HFFc6 (cell line): ENCODE measurements around the gene SNX14. TPM values are rescaled to one million over a fixed set of nuclear protein-coding genes. Genes with fewer than 3 reads are reported as not detected.

Experiments used
- DNase-seq: peaks from one replicate; pipeline ENCODE4 v3.0.0-alpha.2; 2018
- H3K27ac Mint-ChIP-seq: 2 replicates; pipeline ENCODE4 v1.8.0; 2020; ENCODE audit warnings: mild to moderate bottlenecking, mixed read lengths
- H3K27me3 Mint-ChIP-seq: 2 replicates; pipeline ENCODE4 v1.8.0; 2021; ENCODE audit warnings: mild to moderate bottlenecking, moderate library complexity, mixed read lengths; ENCODE audit not compliant: insufficient read depth
- H3K36me3 Mint-ChIP-seq: 2 replicates; pipeline ENCODE4 v1.8.0; 2021; ENCODE audit warnings: low read depth, mixed read lengths
- H3K4me1 Mint-ChIP-seq: 2 replicates; pipeline ENCODE4 v1.8.0; 2020; ENCODE audit warnings: low read depth, mixed read lengths
- H3K4me3 Mint-ChIP-seq: 2 replicates; pipeline ENCODE4 v1.8.0; 2020; ENCODE audit warnings: mild to moderate bottlenecking, moderate library complexity, mixed read lengths
- H3K9me3 Mint-ChIP-seq: 2 replicates; pipeline ENCODE4 v1.8.0; 2020; ENCODE audit warnings: mild to moderate bottlenecking, mixed read lengths
- CTCF ChIP-seq: fragments of 200-600 bp; sonication (generic); IDR thresholded peaks from 2 replicates; pipeline ENCODE4 v1.5.0; 2021; ENCODE audit warnings: antibody characterized with exemption, mild to moderate bottlenecking
- total RNA-seq, 6 experiments: library from RNA; stranded (reverse); fragmentation: NEBNext Ultra II Directional; extraction: Animal tissue kit (Norgen Biotek cat#: 25700); gene quantifications; 2 replicates in 1 of 6; 3 replicates in 5 of 6; pipeline ENCODE4 v1.2.3, GENCODE V29; 2021

SNX14 gene
- total RNA-seq, 6 experiments from 2014 or later, result 60.9 to 69.3 (median 65.3) TPM

DNA sequence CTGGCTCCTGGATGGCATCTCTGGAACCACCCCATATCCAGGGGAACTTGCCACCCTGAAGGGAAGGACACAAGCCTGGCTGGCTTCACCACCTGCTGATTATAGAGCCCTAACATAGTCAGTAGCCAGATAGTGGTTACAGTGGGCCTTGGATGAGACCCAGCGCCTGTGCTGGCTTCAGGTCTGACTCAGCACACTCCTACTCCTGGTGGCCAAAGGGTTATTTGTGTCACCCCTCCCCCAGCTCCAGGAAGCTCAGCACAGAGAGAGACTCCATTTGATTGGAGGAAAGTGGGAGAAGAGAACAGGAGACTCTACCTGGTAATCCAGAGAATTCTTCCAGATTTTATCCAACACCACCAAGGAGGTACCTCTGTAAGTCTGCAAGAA, 12.8 kb downstream of the SNX14 start:
- peak overlapping the region; percentile 46 for H3K27ac Mint-ChIP-seq
- no peak for TF ChIP-seq CTCF

GRCh38 chr6:85580118-85580877, 13.4 kb downstream of the SNX14 start:
- no peak for TF ChIP-seq CTCF
- Mint-ChIP-seq H3K9me3 (peaks cover 43% of the 10 kb centered on the region), H3K4me3 (peak overlapping the region; percentile 26; the same call in 1 of the 2 replicates), H3K4me1 (peaks cover 33% of the 10 kb centered on the region), H3K27ac (peak overlapping the region; percentile 46; the same call in 1 of the 2 replicates), H3K36me3 (peaks cover 49% of the 10 kb centered on the region), H3K27me3 (no peaks in the 10 kb centered on the region)
- DNase-seq, result no peak

More for the DNA sequence above, 12.8 kb downstream of the SNX14 start:
- peaks cover 33% of the 10 kb centered on the region for H3K4me1 Mint-ChIP-seq
- H3K27me3 Mint-ChIP-seq, result no peaks in the 10 kb centered on the region
- H3K9me3 Mint-ChIP-seq, result peaks cover 45% of the 10 kb centered on the region
- DNase-seq, result peak; percentile 55
- H3K4me3 Mint-ChIP-seq, result peak overlapping the region; percentile 26; the same call in 1 of the 2 replicates
- H3K36me3 Mint-ChIP-seq, result peaks cover 55% of the 10 kb centered on the region

GRCh38 chr6:85579581-85579980, 14.1 kb downstream of the SNX14 start:
- H3K27me3 Mint-ChIP-seq, result no peaks in the 10 kb centered on the region
- peaks cover 42% of the 10 kb centered on the region for H3K36me3 Mint-ChIP-seq
- no peak overlapping the region for H3K4me3 Mint-ChIP-seq
- TF ChIP-seq CTCF, result no peak
- H3K9me3 Mint-ChIP-seq, result peaks cover 36% of the 10 kb centered on the region
- DNase-seq, result no peak
- H3K27ac Mint-ChIP-seq, result no peak overlapping the region; the same call in 1 of the 2 replicates
- peaks cover 33% of the 10 kb centered on the region for H3K4me1 Mint-ChIP-seq

- peaks cover 11% of the 10 kb centered on the region for H3K36me3 Mint-ChIP-seq
- peaks cover 5% of the 10 kb centered on the region for H3K9me3 Mint-ChIP-seq
- no peak overlapping the region for H3K4me3 Mint-ChIP-seq
- no peaks in the 10 kb centered on the region for H3K27me3 Mint-ChIP-seq
- H3K27ac Mint-ChIP-seq, result no peak overlapping the region
- DNase-seq, result no peak
- peaks cover 25% of the 10 kb centered on the region for H3K4me1 Mint-ChIP-seq
- no peak for TF ChIP-seq CTCF
These were observed 17.2 kb downstream of the SNX14 start for GRCh38 chr6:85576476-85576875.

GRCh38 chr6:85574932-85575598, 18.6 kb downstream of the SNX14 start:
- peak overlapping the region; percentile 71 for H3K27ac Mint-ChIP-seq
- no peaks in the 10 kb centered on the region for H3K36me3 Mint-ChIP-seq
- no peak overlapping the region for H3K4me3 Mint-ChIP-seq

More at GRCh38 chr6:85574932-85575598, 18.6 kb downstream of the SNX14 start:
- no peaks in the 10 kb centered on the region for H3K9me3 Mint-ChIP-seq
- peaks cover 12% of the 10 kb centered on the region for H3K4me1 Mint-ChIP-seq
- H3K27me3 Mint-ChIP-seq, result no peaks in the 10 kb centered on the region
- no peak for TF ChIP-seq CTCF
- DNase-seq, result peak; percentile 72
